HCT116 (cell line): ENCODE data around the gene ZC3H12C. TPM values are rescaled to one million over a fixed set of nuclear protein-coding genes. Genes with fewer than 3 reads are reported as not detected.

Source experiments
- ATAC-seq: fragments of 200-7000 bp; cut with Tn5 transposase; 2 replicates; pipeline ENCODE4 v1.9.1; 2020; ENCODE audit warnings: mild to moderate bottlenecking, moderate library complexity
- BruUV-seq: library from RNA; stranded (reverse); fragments of 400-500 nt; replicated peaks from 2 replicates; lab custom pipeline; 2021; lab: Mats Ljungman, UMichigan
- CTCF ChIA-PET: fragments of 300-600 bp; sonication (Branson Sonifier 250); formaldehyde crosslinking; loops from one replicate; lab custom pipeline; 2021; ENCODE audit warnings: antibody characterized with exemption; lab: Charles Lee
- POLR2A ChIA-PET: fragments of 300-600, 350-600 bp; sonication (Branson Sonifier 250); formaldehyde crosslinking; loops from one replicate; lab custom pipeline; 2021; ENCODE audit warnings: antibody characterized with exemption; lab: Charles Lee
- RAD21 ChIA-PET, 2 experiments: fragments of 300-600 bp; sonication (Branson Sonifier 250); formaldehyde crosslinking; loops; one replicate each; lab custom pipeline; 2023; ENCODE audit warnings: low total read pairs in 2 of 2; ENCODE audit not compliant: uncharacterized antibody in 2 of 2, unreplicated experiment in 2 of 2, low non-redundant PET in 1 of 2; lab: Charles Lee
- DNase-seq: peaks from one replicate; pipeline ENCODE4 v3.0.0-alpha.2; 2010; ENCODE audit warnings: low read depth, low spot score
- H2AFZ ChIP-seq: fragments of 200-600 bp; shearing (Covaris generic), sonication (generic); 2 replicates; pipeline ENCODE4 v1.6.1; 2017; ENCODE audit warnings: low read depth, mixed run types, mixed read lengths, antibody characterized with exemption, low read length; ENCODE audit not compliant: poor library complexity, severe bottlenecking
- H3K27ac ChIP-seq: 2 replicates; pipeline ENCODE4 v1.5.1; 2012; ENCODE audit warnings: low read depth, low read length
- H3K27me3 ChIP-seq: fragments of 200-600 bp; sonication (generic); 2 replicates; pipeline ENCODE4 v1.6.1; 2016; ENCODE audit warnings: mixed run types, low read length, mixed read lengths; ENCODE audit not compliant: insufficient read depth
- H3K36me3 ChIP-seq, 2 experiments: fragments of 200-500 bp in 1 of 2; fragments of 200-600 bp in 1 of 2; sonication (Bioruptor generic) in 1 of 2; sonication (generic) in 1 of 2; 2 replicates each; pipeline versions ENCODE4 v1.5.1 to v1.6.1; 2014 to 2016; ENCODE audit warnings: low read length in 2 of 2, inconsistent platforms in 1 of 2, mixed read lengths in 1 of 2, mixed run types in 1 of 2; ENCODE audit not compliant: insufficient read depth in 2 of 2, control insufficient read depth in 1 of 2
- H3K4me1 ChIP-seq, 2 experiments: fragments of 200-600 bp in 1 of 2; sonication (generic) in 1 of 2; 2 replicates each; pipeline versions ENCODE4 v1.5.1 to v1.6.1; 2012 to 2017; ENCODE audit warnings: low read length in 2 of 2, inconsistent platforms in 1 of 2, mild to moderate bottlenecking in 1 of 2, mixed read lengths in 1 of 2, mixed run types in 1 of 2, moderate library complexity in 1 of 2; ENCODE audit not compliant: insufficient read depth in 2 of 2, control insufficient read depth in 1 of 2
- H3K4me2 ChIP-seq: fragments of 200-600 bp; sonication (generic); 2 replicates; pipeline ENCODE4 v1.6.1; 2017; ENCODE audit warnings: mixed run types, low read length, mixed read lengths
- H3K4me3 ChIP-seq, 2 experiments: fragments of 200-600 bp in 1 of 2; sonication (generic) in 1 of 2; replicated peaks in 1 of 2; 2 replicates each; pipeline ENCODE4 v1.5.1; 2011 to 2016; ENCODE audit warnings: low read length in 2 of 2, control low read depth in 1 of 2, low read depth in 1 of 2, mild to moderate bottlenecking in 1 of 2, mixed read lengths in 1 of 2, mixed run types in 1 of 2
- H3K79me2 ChIP-seq: fragments of 200-600 bp; sonication (generic); 2 replicates; pipeline ENCODE4 v1.6.1; 2017; ENCODE audit warnings: mild to moderate bottlenecking, mixed run types, low read length, moderate library complexity, mixed read lengths; ENCODE audit not compliant: insufficient read depth
- H3K9ac ChIP-seq: fragments of 200-600 bp; sonication (generic); 2 replicates; pipeline ENCODE4 v1.6.1; 2016; ENCODE audit warnings: low read length, mixed read lengths
- H3K9me2 ChIP-seq: fragments of 200-600 bp; sonication (generic), shearing (Covaris generic); 2 replicates; pipeline ENCODE4 v1.6.1; 2017; ENCODE audit warnings: mixed run types, mild to moderate bottlenecking, moderate library complexity; ENCODE audit not compliant: insufficient read depth
- H3K9me3 ChIP-seq, 2 experiments: fragments of 200-500 bp in 1 of 2; fragments of 200-600 bp in 1 of 2; sonication (Bioruptor generic) in 1 of 2; sonication (generic) in 1 of 2; 2 replicates each; pipeline ENCODE4 v1.6.1; 2014 to 2017; ENCODE audit warnings: low read length in 2 of 2, mixed read lengths in 2 of 2, inconsistent platforms in 1 of 2, low read depth in 1 of 2, mild to moderate bottlenecking in 1 of 2, mixed run types in 1 of 2, moderate library complexity in 1 of 2; ENCODE audit not compliant: control insufficient read depth in 1 of 2, insufficient read depth in 1 of 2
- H4K20me1 ChIP-seq: fragments of 200-600 bp; sonication (generic), shearing (Covaris generic); 2 replicates; pipeline ENCODE4 v1.6.1; 2017; ENCODE audit warnings: mixed run types, mild to moderate bottlenecking, moderate library complexity; ENCODE audit not compliant: insufficient read depth
- CEBPB ChIP-seq: IDR thresholded peaks from 2 replicates; pipeline ENCODE4 v1.6.1; 2012; ENCODE audit warnings: low read depth
- EZH2 ChIP-seq: fragments of 200-600 bp; sonication (generic); IDR thresholded peaks from 2 replicates; pipeline ENCODE4 v1.6.1; 2017; ENCODE audit warnings: antibody characterized with exemption, mixed run types
- EZH2phosphoT487 ChIP-seq: fragments of 200-600 bp; IDR thresholded peaks from 2 replicates; pipeline ENCODE4 v1.6.1; 2018; ENCODE audit warnings: antibody characterized with exemption, borderline replicate concordance
- FOSL1 ChIP-seq: IDR thresholded peaks from 2 replicates; pipeline ENCODE4 v1.6.1; 2012; ENCODE audit warnings: low read depth
- JUND ChIP-seq: IDR thresholded peaks from 2 replicates; pipeline ENCODE4 v1.6.1; 2012
- MAX ChIP-seq: IDR thresholded peaks from 2 replicates; pipeline ENCODE4 v1.6.1; 2012
- RAD21 ChIP-seq: IDR thresholded peaks from 2 replicates; pipeline ENCODE4 v1.6.1; 2012; ENCODE audit warnings: low read depth, mild to moderate bottlenecking
- YY1 ChIP-seq: IDR thresholded peaks from 2 replicates; pipeline ENCODE4 v1.6.1; 2011; ENCODE audit warnings: low read length, low read depth, moderate library complexity, mild to moderate bottlenecking; ENCODE audit not compliant: insufficient replicate concordance; ENCODE audit errors: extremely low read depth
- ZNF274 ChIP-seq: fragments of 200-500 bp; sonication (Bioruptor generic); IDR thresholded peaks from 2 replicates; pipeline ENCODE4 v1.6.1; 2014; ENCODE audit warnings: mild to moderate bottlenecking, low read depth, low read length, inconsistent platforms
- intact Hi-C: fragments of 100-400 bp; cut with micrococcal nuclease; formaldehyde crosslinking; loops from 2 replicates; pipeline ENCODE4 v1.10.0; 2022
- total RNA-seq: library from RNA; stranded (reverse); gene quantifications from one replicate; pipeline ENCODE4 v1.2.1, GENCODE V29; 2021; ENCODE audit not compliant: unreplicated experiment
- TF ChIP-seq, protein P1 (sequence below): IDR thresholded peaks from 2 replicates; pipeline ENCODE4 v1.6.1; 2012

Gene ZC3H12C
- total RNA-seq, 1 experiment from 2014 or later = 10.2 TPM

DNA sequence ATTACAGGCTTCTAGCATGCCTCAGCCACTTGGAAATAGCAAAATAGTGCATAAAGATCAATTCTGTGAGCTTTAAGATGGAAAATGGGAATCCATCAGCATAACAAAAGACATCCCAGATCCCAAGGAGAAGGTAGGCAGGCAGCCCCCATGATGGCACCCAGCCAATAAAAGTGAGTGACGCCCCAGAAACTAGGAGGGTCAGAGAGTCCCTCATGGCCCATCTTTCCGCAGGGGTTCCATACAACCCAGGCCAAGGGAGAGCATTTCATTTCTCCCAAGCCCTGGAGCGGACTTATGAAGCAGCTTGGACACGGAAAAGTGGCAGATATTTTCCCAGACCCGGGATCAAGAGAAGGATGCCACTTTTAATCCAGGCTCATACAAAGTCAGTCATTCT, 93.3 kb downstream of the ZC3H12C start (continued):
- TF ChIP-seq MAX = no peak
- TF ChIP-seq, all 23 proteins: peak for 0

GRCh38 chr11:110186867-110187266, 93.7 kb downstream of the ZC3H12C start:
- Histone ChIP-seq H3K9ac (no peak overlapping the region), H3K36me3 (no peaks in the 10 kb centered on the region), H3K4me3 (no peak overlapping the region), H4K20me1 (no peaks in the 10 kb centered on the region), H3K79me2 (no peaks in the 10 kb centered on the region), H3K27ac (no peak overlapping the region), H3K4me1 (peaks cover 5 to 44% of the 10 kb centered on the region in 2 experiments; a peak in 3 of 4 replicates), H2AFZ (no peak overlapping the region), H3K9me3 (no peaks in the 10 kb centered on the region), H3K4me2 (no peak overlapping the region), H3K27me3 (no peaks in the 10 kb centered on the region)
- ChIA-PET RAD21 (no interaction called here), CTCF (no interaction called here), POLR2A (no interaction called here)
- BruUV-seq = no TSS peak
- ATAC-seq = no peak
- intact Hi-C loops = no loop called here
- no peak for DNase-seq
- TF ChIP-seq CEBPB (no peak), YY1 (no peak), EZH2phosphoT487 (no peak), FOSL1 (no peak), RAD21 (no peak), EZH2 (no peak), ZNF274 (no peak), JUND (no peak)
- TF ChIP-seq, protein P1, sequence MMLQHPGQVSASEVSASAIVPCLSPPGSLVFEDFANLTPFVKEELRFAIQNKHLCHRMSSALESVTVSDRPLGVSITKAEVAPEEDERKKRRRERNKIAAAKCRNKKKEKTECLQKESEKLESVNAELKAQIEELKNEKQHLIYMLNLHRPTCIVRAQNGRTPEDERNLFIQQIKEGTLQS = no peak
- TF ChIP-seq, all 23 proteins: peak for 0
- H3K9me2 ChIP-seq = no peaks in the 10 kb centered on the region
